HUES6 (cell line): Measurements from ENCODE around the gene POU2F2.

Experiments used
- H3K27ac ChIP-seq: 2 replicates; pipeline ENCODE4 v1.7.0; 2013; ENCODE audit warnings: low read depth, mild to moderate bottlenecking, low read length, inconsistent platforms
- H3K27me3 ChIP-seq: 2 replicates; pipeline ENCODE4 v1.6.1; 2013; ENCODE audit warnings: low read length; ENCODE audit not compliant: control insufficient read depth, insufficient read depth
- H3K36me3 ChIP-seq: 2 replicates; pipeline ENCODE4 v1.6.1; 2013; ENCODE audit warnings: low read length; ENCODE audit not compliant: control insufficient read depth, insufficient read depth
- H3K4me1 ChIP-seq: 2 replicates; pipeline ENCODE4 v1.6.1; 2013; ENCODE audit warnings: low read length; ENCODE audit not compliant: control insufficient read depth, insufficient read depth
- H3K4me3 ChIP-seq: 2 replicates; pipeline ENCODE4 v1.5.1; 2013; ENCODE audit warnings: low read depth, low read length
- H3K9ac ChIP-seq: one replicate; pipeline ENCODE4 v1.6.1; 2013; ENCODE audit warnings: mild to moderate bottlenecking, low read length
- H3K9me3 ChIP-seq: 2 replicates; pipeline ENCODE4 v1.6.1; 2013; ENCODE audit warnings: low read depth, low read length; ENCODE audit not compliant: control insufficient read depth, insufficient read depth

Gene POU2F2

GRCh38 chr19:42154471-42155323 lies 22.5 kb upstream of the POU2F2 start:
- H3K27me3 ChIP-seq, result peaks cover 46% of the 10 kb centered on the region
- no peak overlapping the region for H3K4me3 ChIP-seq
- no peaks in the 10 kb centered on the region for H3K36me3 ChIP-seq
- H3K27ac ChIP-seq, result no peak overlapping the region
- no peaks in the 10 kb centered on the region for H3K9me3 ChIP-seq
- no peak overlapping the region for H3K9ac ChIP-seq
- H3K4me1 ChIP-seq, result peaks cover 36% of the 10 kb centered on the region

- Histone ChIP-seq H3K4me3 (no peak overlapping the region), H3K4me1 (peaks cover 42% of the 10 kb centered on the region), H3K27ac (no peak overlapping the region), H3K36me3 (no peaks in the 10 kb centered on the region), H3K27me3 (peaks cover 47% of the 10 kb centered on the region), H3K9me3 (no peaks in the 10 kb centered on the region), H3K9ac (no peak overlapping the region)
Measured at GRCh38 chr19:42153672-42154433, 21.6 kb upstream of the POU2F2 start.

GRCh38 chr19:42152910-42153671 lies 20.8 kb upstream of the POU2F2 start:
- Histone ChIP-seq H3K27ac (no peak overlapping the region), H3K4me1 (peaks cover 42% of the 10 kb centered on the region), H3K9me3 (no peaks in the 10 kb centered on the region), H3K4me3 (no peak overlapping the region), H3K36me3 (no peaks in the 10 kb centered on the region), H3K9ac (no peak overlapping the region), H3K27me3 (peaks cover 46% of the 10 kb centered on the region)

DNA sequence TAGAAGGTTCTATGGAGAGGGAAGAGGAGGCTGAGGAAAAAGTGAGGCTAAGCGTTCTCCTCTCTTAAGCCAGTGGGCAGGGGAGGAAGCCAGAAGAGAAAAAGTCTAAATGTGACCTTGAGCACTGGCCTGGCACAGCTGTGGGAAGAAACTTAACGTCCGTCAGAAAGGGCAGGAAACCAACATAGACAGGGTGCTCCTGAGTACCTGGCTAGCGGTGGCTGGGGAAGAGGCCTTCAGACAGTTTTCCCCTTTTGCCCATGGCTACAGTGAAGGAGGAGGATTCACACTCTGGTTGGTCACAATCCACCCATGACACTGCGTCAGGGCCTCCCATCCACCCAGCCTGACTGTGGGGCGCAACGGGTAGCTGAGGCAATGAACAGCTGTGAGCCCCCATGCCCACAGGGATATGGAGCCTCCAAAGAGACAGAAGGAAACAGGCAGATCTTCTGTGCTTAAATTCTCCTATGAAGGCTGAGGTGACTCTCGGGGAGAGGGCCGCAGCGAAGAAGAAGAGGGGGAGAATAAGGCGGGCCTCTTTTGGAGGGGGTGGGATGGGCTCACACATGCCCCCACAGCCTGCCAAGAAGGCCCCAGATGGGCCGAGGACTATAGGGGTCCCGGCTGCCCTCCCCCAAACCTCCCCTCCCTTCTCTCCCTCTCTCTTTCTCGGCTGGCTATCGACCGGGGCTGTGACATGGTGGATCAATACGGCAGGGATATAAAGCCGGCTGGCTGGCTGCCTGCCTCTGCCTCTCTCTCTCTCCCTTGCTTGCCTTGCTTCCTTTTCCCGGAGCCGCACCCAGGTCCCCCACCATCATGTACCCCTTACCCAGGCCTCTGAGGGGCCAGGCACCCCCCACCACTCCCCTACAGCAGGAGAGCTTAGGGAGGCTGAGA lies 19.8 kb upstream of the POU2F2 start:
- Histone ChIP-seq H3K9me3 (no peaks in the 10 kb centered on the region), H3K4me1 (peaks cover 42% of the 10 kb centered on the region), H3K36me3 (no peaks in the 10 kb centered on the region), H3K27me3 (peaks cover 57% of the 10 kb centered on the region), H3K4me3 (no peak overlapping the region), H3K9ac (no peak overlapping the region), H3K27ac (no peak overlapping the region)

- Histone ChIP-seq H3K9ac (no peak overlapping the region), H3K36me3 (no peaks in the 10 kb centered on the region), H3K27me3 (peaks cover 59% of the 10 kb centered on the region), H3K4me1 (peaks cover 38% of the 10 kb centered on the region), H3K27ac (no peak overlapping the region), H3K9me3 (no peaks in the 10 kb centered on the region), H3K4me3 (no peak overlapping the region)
Measured at GRCh38 chr19:42150911-42151361, 18.7 kb upstream of the POU2F2 start.

DNA sequence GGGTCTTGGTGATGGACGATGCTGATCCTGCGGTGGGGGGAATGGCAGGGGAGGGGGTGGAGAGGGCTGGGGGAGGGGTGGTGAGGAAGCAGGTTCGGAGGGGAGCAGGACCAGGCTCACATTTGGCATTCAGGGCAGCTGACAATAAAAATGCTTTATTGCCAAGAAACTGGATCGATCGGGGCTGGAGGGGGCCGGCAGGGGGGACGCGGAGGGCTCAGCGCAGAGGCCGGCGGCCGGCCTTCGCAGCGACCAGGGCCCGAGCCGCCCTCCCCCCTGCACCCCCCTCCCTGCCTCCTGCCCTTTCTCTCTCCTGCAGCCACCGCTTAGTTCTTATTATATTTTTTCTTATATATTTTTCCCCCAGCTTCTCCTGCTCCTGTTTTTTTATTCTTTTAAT lies 18.1 kb upstream of the POU2F2 start:
- no peaks in the 10 kb centered on the region for H3K36me3 ChIP-seq
- H3K9me3 ChIP-seq, result no peaks in the 10 kb centered on the region
- H3K27me3 ChIP-seq, result peaks cover 55% of the 10 kb centered on the region
- no peak overlapping the region for H3K4me3 ChIP-seq
- H3K4me1 ChIP-seq, result peaks cover 33% of the 10 kb centered on the region
- H3K9ac ChIP-seq, result no peak overlapping the region
- H3K27ac ChIP-seq, result no peak overlapping the region

DNA sequence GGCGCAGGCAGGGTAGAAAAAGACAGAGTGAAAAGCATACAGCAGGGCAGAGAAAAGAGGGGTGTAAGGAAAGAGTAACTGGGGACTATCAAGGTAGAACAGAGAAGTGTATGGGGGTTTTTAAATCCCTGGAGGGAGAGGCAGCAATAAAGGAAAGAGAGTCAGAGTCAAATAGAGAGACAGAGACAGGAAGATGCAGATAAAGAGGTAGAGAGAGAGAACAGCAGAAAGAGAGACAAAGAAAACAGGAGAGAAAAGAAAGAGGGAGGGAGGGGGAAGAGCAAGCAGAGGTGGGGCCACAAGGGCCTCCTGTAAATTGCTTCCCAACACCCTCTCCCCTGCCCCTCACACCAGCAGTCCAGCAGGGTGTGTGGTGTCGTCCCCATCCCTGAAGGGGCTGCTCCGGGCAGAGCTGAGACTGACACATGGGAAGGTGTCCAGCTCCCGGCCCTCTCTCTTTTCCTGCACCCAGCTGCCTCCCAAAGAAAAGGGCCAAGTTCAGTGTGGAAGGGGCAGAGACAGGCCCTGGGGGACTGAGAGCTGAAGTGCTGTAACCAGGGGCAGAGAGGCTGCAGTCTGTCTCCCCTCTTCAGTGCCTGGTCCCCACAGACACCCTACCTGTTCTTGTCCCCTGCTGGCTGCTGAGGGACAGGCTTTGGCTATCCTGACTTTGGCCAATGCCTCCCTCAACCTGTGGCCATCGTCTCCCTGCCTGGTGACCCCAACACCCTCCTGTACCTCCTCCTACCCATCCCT lies 17.4 kb upstream of the POU2F2 start:
- Histone ChIP-seq H3K27me3 (peaks cover 50% of the 10 kb centered on the region), H3K9ac (no peak overlapping the region), H3K9me3 (no peaks in the 10 kb centered on the region), H3K27ac (no peak overlapping the region), H3K36me3 (no peaks in the 10 kb centered on the region), H3K4me3 (no peak overlapping the region), H3K4me1 (peaks cover 25% of the 10 kb centered on the region)

- H3K27ac ChIP-seq, result no peak overlapping the region
- H3K27me3 ChIP-seq, result peaks cover 53% of the 10 kb centered on the region
- no peaks in the 10 kb centered on the region for H3K9me3 ChIP-seq
- no peak overlapping the region for H3K9ac ChIP-seq
- H3K4me1 ChIP-seq, result peaks cover 25% of the 10 kb centered on the region
- H3K4me3 ChIP-seq, result no peak overlapping the region
- H3K36me3 ChIP-seq, result no peaks in the 10 kb centered on the region
Measured at GRCh38 chr19:42148266-42148665, 16.0 kb upstream of the POU2F2 start.

DNA sequence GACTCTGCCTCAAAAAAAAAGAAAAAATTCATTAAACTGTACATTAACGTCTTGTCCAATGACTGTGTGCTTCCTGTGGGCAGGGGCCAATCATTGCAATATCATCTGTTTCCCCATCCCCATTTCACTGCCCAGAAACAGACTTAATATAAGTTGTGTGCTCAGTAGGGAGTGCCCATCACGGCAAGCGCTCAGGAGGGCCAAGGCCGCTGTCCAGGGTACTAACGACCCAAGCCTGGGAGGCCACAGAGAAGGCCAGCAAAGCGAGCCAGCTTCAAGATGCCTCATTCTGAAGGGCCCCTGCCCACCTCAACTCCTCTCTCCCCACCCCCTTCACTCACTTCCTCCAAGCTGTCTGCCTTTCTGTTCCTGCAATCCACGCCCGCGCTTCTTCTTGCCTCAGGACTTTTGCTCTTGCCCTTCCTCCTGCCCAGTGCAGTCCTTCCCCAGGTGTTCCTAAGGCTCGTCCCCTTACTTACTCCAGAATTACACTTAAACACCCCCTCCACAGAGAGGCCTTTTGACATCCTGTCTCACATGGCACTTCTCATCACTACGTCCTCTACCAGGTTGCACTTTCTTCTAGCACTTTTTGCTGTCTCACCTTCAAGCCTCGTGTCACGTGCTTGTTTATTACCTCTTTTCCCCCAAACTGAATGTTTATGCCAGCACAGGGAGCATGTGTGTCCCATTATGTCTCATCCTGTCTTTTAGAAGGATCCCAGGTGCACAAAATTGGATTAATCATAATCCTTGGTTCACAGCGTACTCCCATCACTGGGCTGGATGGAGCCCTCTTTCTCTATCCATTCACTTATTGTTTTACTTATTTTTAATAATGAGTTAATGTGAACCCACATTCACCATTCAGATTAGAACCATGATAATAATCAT lies 11.3 kb upstream of the POU2F2 start:
- H3K9ac ChIP-seq, result no peak overlapping the region
- H3K9me3 ChIP-seq, result no peaks in the 10 kb centered on the region
- no peaks in the 10 kb centered on the region for H3K36me3 ChIP-seq
- peaks cover 43% of the 10 kb centered on the region for H3K27me3 ChIP-seq
- H3K27ac ChIP-seq, result no peak overlapping the region
- H3K4me1 ChIP-seq, result no peaks in the 10 kb centered on the region
- H3K4me3 ChIP-seq, result no peak overlapping the region
